ENCODE results near the gene ANKRD6. TPM values are rescaled to one million over a fixed set of nuclear protein-coding genes. Genes with fewer than 3 reads are reported as not detected.

ANKRD6 gene
- total RNA-seq, 3 donors from 2014 or later: 2.3 to 2.7 (median 2.7) TPM

- ATAC-seq (no peak), DNase-seq (no peak)
- Mint-ChIP-seq H3K4me3 (no peak overlapping the region), H3K9me3 (no peaks in the 10 kb centered on the region), H3K4me1 (ENCODE audit: low read depth) (no peaks in the 10 kb centered on the region), H3K27me3 (ENCODE audit: low read depth) (no peaks in the 10 kb centered on the region), H3K36me3 (ENCODE audit: insufficient read depth) (peaks cover 56% of the 10 kb centered on the region)
These were observed 250.0 kb downstream of the ANKRD6 start for GRCh38 chr6:89682991-89683390.

Other genes starting within 250 kb of the ANKRD6 start
- not detected for gene GABRR1, start 215.8 kb upstream of the ANKRD6 start, total RNA-seq
- under 1 TPM in 1 of 3 donors, not detected in 2; 0.19 TPM for gene GABRR2, start 117.9 kb upstream of the ANKRD6 start, total RNA-seq
- gene UBE2J1, start 80.4 kb upstream of the ANKRD6 start, total RNA-seq: 10 to 100 TPM; 15.0 to 19.4 (median 16.1) TPM
- gene RRAGD, start 20.9 kb upstream of the ANKRD6 start, total RNA-seq: 10 to 100 TPM in 2 of 3 donors, 1 to 10 TPM in 1; 7.3 to 11.9 (median 10.2) TPM
- 10 to 100 TPM; 29.1 to 32.8 (median 29.7) TPM for gene LYRM2, start 205.6 kb downstream of the ANKRD6 start, total RNA-seq

Data from activated T-cell treated with anti-CD3 and anti-CD28 coated beads, Interleukin-2, amount 50 U/mL, for 4 hours (primary cell).